IMR-90 (cell line): ENCODE measurements around the gene FANK1.

Source experiments
- CEBPB ChIP-seq: IDR thresholded peaks from 2 replicates; pipeline ENCODE4 v1.6.1; 2012; ENCODE audit warnings: low read depth, low read length, improper control_type of control experiment
- FOS ChIP-seq: fragments of 150-350 bp; IDR thresholded peaks from 2 replicates; pipeline ENCODE4 v1.6.1; 2016; ENCODE audit warnings: low read depth, low read length
- MAFK ChIP-seq: IDR thresholded peaks from 2 replicates; pipeline ENCODE4 v1.6.1; 2012; ENCODE audit warnings: low read depth, low read length, improper control_type of control experiment
- NFE2L2 ChIP-seq: fragments of 150-350 bp; IDR thresholded peaks from 2 replicates; pipeline ENCODE4 v1.6.1; 2016; ENCODE audit warnings: low read depth, mild to moderate bottlenecking, low read length
- POLR2A ChIP-seq: IDR thresholded peaks from 2 replicates; pipeline ENCODE4 v1.6.1; 2012; ENCODE audit warnings: mild to moderate bottlenecking, low read depth, low read length
- RAD21 ChIP-seq: IDR thresholded peaks from 2 replicates; pipeline ENCODE4 v1.6.1; 2012; ENCODE audit warnings: low read length, improper control_type of control experiment
- RCOR1 ChIP-seq: IDR thresholded peaks from 2 replicates; pipeline ENCODE4 v1.6.1; 2012; ENCODE audit warnings: mild to moderate bottlenecking, low read length, improper control_type of control experiment; ENCODE audit not compliant: insufficient replicate concordance
- RFX5 ChIP-seq: IDR thresholded peaks from 2 replicates; pipeline ENCODE4 v1.8.0; 2012; ENCODE audit warnings: low read depth, mild to moderate bottlenecking, low read length, moderate library complexity
- SMC3 ChIP-seq: fragments of 150-350 bp; IDR thresholded peaks from 2 replicates; pipeline ENCODE4 v1.6.1; 2016; ENCODE audit warnings: low read depth, mild to moderate bottlenecking, antibody characterized with exemption, low read length, moderate library complexity
- TF ChIP-seq, protein P1 (sequence below): conservative IDR thresholded peaks from 2 replicates; pipeline ENCODE4 v1.5.1; 2012; ENCODE audit warnings: mild to moderate bottlenecking, low read depth, low read length, improper control_type of control experiment
- TF ChIP-seq, protein P2 (sequence below): fragments of 150-350 bp; IDR thresholded peaks from 2 replicates; pipeline ENCODE4 v1.6.1; 2017; ENCODE audit warnings: mild to moderate bottlenecking, antibody characterized with exemption, low read length, low read depth

DNA sequence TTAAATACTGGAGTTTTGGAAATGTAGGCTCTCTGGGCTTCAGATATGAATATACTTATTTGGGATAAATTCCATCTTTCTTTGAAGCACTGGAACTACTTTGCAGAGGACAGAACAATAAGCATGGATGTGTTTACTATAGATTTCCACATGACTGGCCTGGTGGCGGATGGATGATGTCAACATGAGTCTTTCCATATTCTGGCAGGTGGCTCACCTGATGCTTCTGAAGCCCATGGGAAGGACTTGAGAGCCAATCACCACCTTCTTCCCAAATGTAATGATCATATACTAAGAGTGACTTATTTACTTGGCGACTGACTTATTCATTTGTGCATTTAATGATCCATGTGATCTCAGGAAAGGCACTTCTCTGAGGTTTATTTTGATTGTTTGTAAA lies 110.5 kb downstream of the FANK1 start:
- no peak for TF ChIP-seq POLR2A
- TF ChIP-seq FOS = no peak
- TF ChIP-seq, protein P1, sequence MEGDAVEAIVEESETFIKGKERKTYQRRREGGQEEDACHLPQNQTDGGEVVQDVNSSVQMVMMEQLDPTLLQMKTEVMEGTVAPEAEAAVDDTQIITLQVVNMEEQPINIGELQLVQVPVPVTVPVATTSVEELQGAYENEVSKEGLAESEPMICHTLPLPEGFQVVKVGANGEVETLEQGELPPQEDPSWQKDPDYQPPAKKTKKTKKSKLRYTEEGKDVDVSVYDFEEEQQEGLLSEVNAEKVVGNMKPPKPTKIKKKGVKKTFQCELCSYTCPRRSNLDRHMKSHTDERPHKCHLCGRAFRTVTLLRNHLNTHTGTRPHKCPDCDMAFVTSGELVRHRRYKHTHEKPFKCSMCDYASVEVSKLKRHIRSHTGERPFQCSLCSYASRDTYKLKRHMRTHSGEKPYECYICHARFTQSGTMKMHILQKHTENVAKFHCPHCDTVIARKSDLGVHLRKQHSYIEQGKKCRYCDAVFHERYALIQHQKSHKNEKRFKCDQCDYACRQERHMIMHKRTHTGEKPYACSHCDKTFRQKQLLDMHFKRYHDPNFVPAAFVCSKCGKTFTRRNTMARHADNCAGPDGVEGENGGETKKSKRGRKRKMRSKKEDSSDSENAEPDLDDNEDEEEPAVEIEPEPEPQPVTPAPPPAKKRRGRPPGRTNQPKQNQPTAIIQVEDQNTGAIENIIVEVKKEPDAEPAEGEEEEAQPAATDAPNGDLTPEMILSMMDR = no peak
- TF ChIP-seq SMC3 = no peak
- TF ChIP-seq, protein P2, sequence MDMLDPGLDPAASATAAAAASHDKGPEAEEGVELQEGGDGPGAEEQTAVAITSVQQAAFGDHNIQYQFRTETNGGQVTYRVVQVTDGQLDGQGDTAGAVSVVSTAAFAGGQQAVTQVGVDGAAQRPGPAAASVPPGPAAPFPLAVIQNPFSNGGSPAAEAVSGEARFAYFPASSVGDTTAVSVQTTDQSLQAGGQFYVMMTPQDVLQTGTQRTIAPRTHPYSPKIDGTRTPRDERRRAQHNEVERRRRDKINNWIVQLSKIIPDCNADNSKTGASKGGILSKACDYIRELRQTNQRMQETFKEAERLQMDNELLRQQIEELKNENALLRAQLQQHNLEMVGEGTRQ = no peak
- no peak for TF ChIP-seq RAD21
- TF ChIP-seq RCOR1 = no peak
- no peak for TF ChIP-seq CEBPB
- TF ChIP-seq NFE2L2 = no peak
- TF ChIP-seq RFX5 = no peak
- no peak for TF ChIP-seq MAFK
